ENCODE measurements around the gene SUPT16H. TPM values are rescaled to one million over a fixed set of nuclear protein-coding genes. Genes with fewer than 3 reads are reported as not detected.

The SUPT16H gene
- total and polyA plus RNA-seq, 10 of the 15 experiments (the other 5 are each of a cell fraction or from before 2014, with no cell fraction given): 90.7 to 201 (median 121) TPM

DNA sequence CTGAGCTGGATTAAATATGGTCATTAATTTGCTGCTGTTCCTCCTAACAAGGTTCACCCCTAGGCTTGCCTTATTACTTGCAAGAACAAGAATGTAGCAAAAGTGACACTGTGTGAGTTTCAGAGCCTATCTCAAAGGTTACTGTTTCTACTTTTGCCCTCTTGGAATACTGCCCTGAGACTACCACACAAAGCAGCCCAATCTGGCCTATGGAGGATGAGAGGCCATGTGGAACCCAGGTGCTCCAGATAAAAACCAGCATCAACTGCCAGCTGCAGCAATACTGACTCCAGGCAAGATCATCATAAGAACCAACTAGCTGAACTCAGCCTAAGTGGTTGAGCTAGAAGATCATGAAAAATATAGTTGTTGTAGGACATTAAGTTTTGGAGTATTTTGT, 22.4 kb upstream of the SUPT16H start:
- no peaks in the 10 kb centered on the region for H4K20me1 ChIP-seq (ENCODE audit: control insufficient read depth, insufficient read depth)
- DNase-seq (ENCODE audit: low read depth, low spot score) (no peak), FAIRE-seq (no peak), ATAC-seq (no peak)
- peaks cover 21 to 57% of the 10 kb centered on the region in 2 experiments for H3K36me3 ChIP-seq (ENCODE audit: control insufficient read depth in 2 of 2, insufficient read depth in 2 of 2, low read length in 1 of 2)
- H2AFZ ChIP-seq (ENCODE audit: control insufficient read depth, low read depth, low read length): no peak overlapping the region
- RAD21 ChIA-PET (ENCODE audit: unreplicated experiment): no interaction called here
- CTCF ChIA-PET: interaction anchor here (0.8 kb wide), 1 partner anchor 92 kb away, joined by 3 read pairs; no protein-coding TSS in a partner anchor
- no peak overlapping the region for H3K4me3 ChIP-seq
- no peaks in the 10 kb centered on the region for H3K27me3 ChIP-seq (replicated peaks in 1 of 2; ENCODE audit: control insufficient read depth in 2 of 2, insufficient read depth in 2 of 2, low read length in 1 of 2)
- no peaks in the 10 kb centered on the region for H3K4me1 ChIP-seq (ENCODE audit: control insufficient read depth, insufficient read depth, low read length)
- no peaks in the 10 kb centered on the region for H3K79me2 ChIP-seq (ENCODE audit: control insufficient read depth, insufficient read depth, low read length)
- no TSS peak for BruUV-seq (replicated peaks)
- SMC1A ChIA-PET (ENCODE audit: uncharacterized antibody, unreplicated experiment): interaction anchor here (0.9 to 1.3 kb wide), 2 partner anchors 10 to 54 kb away, joined by 3 to 6 read pairs; no protein-coding TSS in a partner anchor
- intact Hi-C loops (cut with micrococcal nuclease; ENCODE audit: unreplicated experiment) (no loop called here), in situ Hi-C loops (cut with MboI) (no loop called here)
- no peak overlapping the region for H3K27ac ChIP-seq (ENCODE audit: control insufficient read depth, insufficient read depth)
- H3K9me3 ChIP-seq (replicated peaks; ENCODE audit: control insufficient read depth, insufficient read depth, low read length): no peaks in the 10 kb centered on the region
- POLR2A ChIA-PET: no interaction called here
- H3K9ac ChIP-seq (ENCODE audit: control insufficient read depth, insufficient read depth, low read length): no peak overlapping the region
- no peak overlapping the region for H3K4me2 ChIP-seq (ENCODE audit: control insufficient read depth, insufficient read depth)
- TF ChIP-seq, protein P1, sequence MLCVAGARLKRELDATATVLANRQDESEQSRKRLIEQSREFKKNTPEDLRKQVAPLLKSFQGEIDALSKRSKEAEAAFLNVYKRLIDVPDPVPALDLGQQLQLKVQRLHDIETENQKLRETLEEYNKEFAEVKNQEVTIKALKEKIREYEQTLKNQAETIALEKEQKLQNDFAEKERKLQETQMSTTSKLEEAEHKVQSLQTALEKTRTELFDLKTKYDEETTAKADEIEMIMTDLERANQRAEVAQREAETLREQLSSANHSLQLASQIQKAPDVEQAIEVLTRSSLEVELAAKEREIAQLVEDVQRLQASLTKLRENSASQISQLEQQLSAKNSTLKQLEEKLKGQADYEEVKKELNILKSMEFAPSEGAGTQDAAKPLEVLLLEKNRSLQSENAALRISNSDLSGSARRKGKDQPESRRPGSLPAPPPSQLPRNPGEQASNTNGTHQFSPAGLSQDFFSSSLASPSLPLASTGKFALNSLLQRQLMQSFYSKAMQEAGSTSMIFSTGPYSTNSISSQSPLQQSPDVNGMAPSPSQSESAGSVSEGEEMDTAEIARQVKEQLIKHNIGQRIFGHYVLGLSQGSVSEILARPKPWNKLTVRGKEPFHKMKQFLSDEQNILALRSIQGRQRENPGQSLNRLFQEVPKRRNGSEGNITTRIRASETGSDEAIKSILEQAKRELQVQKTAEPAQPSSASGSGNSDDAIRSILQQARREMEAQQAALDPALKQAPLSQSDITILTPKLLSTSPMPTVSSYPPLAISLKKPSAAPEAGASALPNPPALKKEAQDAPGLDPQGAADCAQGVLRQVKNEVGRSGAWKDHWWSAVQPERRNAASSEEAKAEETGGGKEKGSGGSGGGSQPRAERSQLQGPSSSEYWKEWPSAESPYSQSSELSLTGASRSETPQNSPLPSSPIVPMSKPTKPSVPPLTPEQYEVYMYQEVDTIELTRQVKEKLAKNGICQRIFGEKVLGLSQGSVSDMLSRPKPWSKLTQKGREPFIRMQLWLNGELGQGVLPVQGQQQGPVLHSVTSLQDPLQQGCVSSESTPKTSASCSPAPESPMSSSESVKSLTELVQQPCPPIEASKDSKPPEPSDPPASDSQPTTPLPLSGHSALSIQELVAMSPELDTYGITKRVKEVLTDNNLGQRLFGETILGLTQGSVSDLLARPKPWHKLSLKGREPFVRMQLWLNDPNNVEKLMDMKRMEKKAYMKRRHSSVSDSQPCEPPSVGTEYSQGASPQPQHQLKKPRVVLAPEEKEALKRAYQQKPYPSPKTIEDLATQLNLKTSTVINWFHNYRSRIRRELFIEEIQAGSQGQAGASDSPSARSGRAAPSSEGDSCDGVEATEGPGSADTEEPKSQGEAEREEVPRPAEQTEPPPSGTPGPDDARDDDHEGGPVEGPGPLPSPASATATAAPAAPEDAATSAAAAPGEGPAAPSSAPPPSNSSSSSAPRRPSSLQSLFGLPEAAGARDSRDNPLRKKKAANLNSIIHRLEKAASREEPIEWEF (IDR thresholded peaks at IDR 0.05; ENCODE audit: insufficient replicate concordance, low read depth, low read length): no peak
- no peak for TF ChIP-seq BRCA1 (IDR thresholded peaks at IDR 0.05; ENCODE audit: low read depth, low read length)
- TF ChIP-seq SRF (IDR thresholded peaks at IDR 0.05; ENCODE audit: low read depth in 2 of 2, low read length in 2 of 2): no peak
- TF ChIP-seq HDAC6 (IDR thresholded peaks at IDR 0.05; ENCODE audit: unreplicated experiment): no peak
- no peak for TF ChIP-seq ETV6 (conservative IDR thresholded peaks at IDR 0.05 in 1 of 2, IDR thresholded peaks at IDR 0.05 in 1 of 2; ENCODE audit: borderline replicate concordance in 1 of 2, low read depth in 1 of 2)
- TF ChIP-seq MEF2B (IDR thresholded peaks at IDR 0.05; ENCODE audit: partially characterized antibody, poor library complexity, severe bottlenecking): no peak
- no peak for TF ChIP-seq TCF7 (IDR thresholded peaks at IDR 0.05; ENCODE audit: borderline replicate concordance)
- TF ChIP-seq, protein P2, sequence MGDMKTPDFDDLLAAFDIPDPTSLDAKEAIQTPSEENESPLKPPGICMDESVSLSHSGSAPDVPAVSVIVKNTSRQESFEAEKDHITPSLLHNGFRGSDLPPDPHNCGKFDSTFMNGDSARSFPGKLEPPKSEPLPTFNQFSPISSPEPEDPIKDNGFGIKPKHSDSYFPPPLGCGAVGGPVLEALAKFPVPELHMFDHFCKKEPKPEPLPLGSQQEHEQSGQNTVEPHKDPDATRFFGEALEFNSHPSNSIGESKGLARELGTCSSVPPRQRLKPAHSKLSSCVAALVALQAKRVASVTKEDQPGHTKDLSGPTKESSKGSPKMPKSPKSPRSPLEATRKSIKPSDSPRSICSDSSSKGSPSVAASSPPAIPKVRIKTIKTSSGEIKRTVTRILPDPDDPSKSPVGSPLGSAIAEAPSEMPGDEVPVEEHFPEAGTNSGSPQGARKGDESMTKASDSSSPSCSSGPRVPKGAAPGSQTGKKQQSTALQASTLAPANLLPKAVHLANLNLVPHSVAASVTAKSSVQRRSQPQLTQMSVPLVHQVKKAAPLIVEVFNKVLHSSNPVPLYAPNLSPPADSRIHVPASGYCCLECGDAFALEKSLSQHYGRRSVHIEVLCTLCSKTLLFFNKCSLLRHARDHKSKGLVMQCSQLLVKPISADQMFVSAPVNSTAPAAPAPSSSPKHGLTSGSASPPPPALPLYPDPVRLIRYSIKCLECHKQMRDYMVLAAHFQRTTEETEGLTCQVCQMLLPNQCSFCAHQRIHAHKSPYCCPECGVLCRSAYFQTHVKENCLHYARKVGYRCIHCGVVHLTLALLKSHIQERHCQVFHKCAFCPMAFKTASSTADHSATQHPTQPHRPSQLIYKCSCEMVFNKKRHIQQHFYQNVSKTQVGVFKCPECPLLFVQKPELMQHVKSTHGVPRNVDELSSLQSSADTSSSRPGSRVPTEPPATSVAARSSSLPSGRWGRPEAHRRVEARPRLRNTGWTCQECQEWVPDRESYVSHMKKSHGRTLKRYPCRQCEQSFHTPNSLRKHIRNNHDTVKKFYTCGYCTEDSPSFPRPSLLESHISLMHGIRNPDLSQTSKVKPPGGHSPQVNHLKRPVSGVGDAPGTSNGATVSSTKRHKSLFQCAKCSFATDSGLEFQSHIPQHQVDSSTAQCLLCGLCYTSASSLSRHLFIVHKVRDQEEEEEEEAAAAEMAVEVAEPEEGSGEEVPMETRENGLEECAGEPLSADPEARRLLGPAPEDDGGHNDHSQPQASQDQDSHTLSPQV (IDR thresholded peaks at IDR 0.05): no peak
- TF ChIP-seq NFXL1 (IDR thresholded peaks at IDR 0.05; ENCODE audit: borderline replicate concordance): no peak
- TF ChIP-seq PKNOX1 (IDR thresholded peaks at IDR 0.05): no peak
- TF ChIP-seq MEF2A (IDR thresholded peaks at IDR 0.05; ENCODE audit: insufficient read depth, low read depth, low read length): no peak
- no peak for TF ChIP-seq YY1 (IDR thresholded peaks at IDR 0.05; ENCODE audit: low read depth, low read length)
- TF ChIP-seq NR2C2 (IDR thresholded peaks at IDR 0.05; ENCODE audit: borderline replicate concordance, control insufficient read depth, insufficient read length, low read depth): no peak
- TF ChIP-seq RAD21 (IDR thresholded peaks at IDR 0.05; ENCODE audit: insufficient read depth, low read depth, low read length): no peak
